Esophagus squamous epithelium (tissue), 5 donors: ENCODE results near the gene PIGT. TPM values are rescaled to one million over a fixed set of nuclear protein-coding genes. Genes with fewer than 3 reads are reported as not detected.
"Not testable (repeated sequence)": the region's sequence is repeated elsewhere in the genome, so short reads cannot be mapped to it uniquely, and the experiment has no call there.

Experiments used
- DNase-seq: peaks from one replicate; lab custom pipeline; 2025; lab: John Stamatoyannopoulos, UW
- H3K27ac ChIP-seq, 4 donors: fragments of 200-600 bp; sonication (generic); one replicate each; pipeline ENCODE4 v1.5.1; 2016 to 2019; ENCODE audit warnings: mild to moderate bottlenecking in 1 of 4
- H3K27me3 ChIP-seq, 4 donors: fragments of 200-600 bp; sonication (generic); 1 replicate in 3 of 4; 2 replicates in 1 of 4; pipeline versions ENCODE4 v1.5.1 to v1.6.0; 2017 to 2021; ENCODE audit warnings: antibody characterized with exemption in 1 of 4
- H3K36me3 ChIP-seq, 3 donors: fragments of 200-600 bp; sonication (generic); one replicate each; pipeline ENCODE4 v1.5.1; 2016 to 2019
- H3K4me1 ChIP-seq, 3 donors: fragments of 200-600 bp; sonication (generic); one replicate each; pipeline ENCODE4 v1.5.1; 2017 to 2019
- H3K4me3 ChIP-seq, 4 donors: fragments of 200-600 bp; sonication (generic); 1 replicate in 3 of 4; 2 replicates in 1 of 4; pipeline ENCODE4 v1.5.1; 2016 to 2019; ENCODE audit warnings: mild to moderate bottlenecking in 2 of 4, moderate library complexity in 1 of 4
- H3K9me3 ChIP-seq, 3 donors: fragments of 200-600 bp; sonication (generic); one replicate each; pipeline ENCODE4 v1.5.1; 2016 to 2019
- CTCF ChIP-seq, 6 experiments: fragments of 450-650 bp in 4 of 6; fragments of 200-600 bp in 2 of 6; sonication (generic) in 2 of 6; IDR thresholded peaks; one replicate each; pipeline ENCODE4 v1.5.1; 2016 to 2019; ENCODE audit warnings: antibody characterized with exemption in 6 of 6, mild to moderate bottlenecking in 4 of 6, moderate library complexity in 4 of 6
- POLR2A ChIP-seq, 4 donors: fragments of 450-650 bp; IDR thresholded peaks; one replicate each; pipeline ENCODE4 v1.6.1; 2017; ENCODE audit warnings: antibody characterized with exemption in 4 of 4, mild to moderate bottlenecking in 4 of 4, moderate library complexity in 3 of 4
- WGBS, 2 donors: methylation state at CpG; one replicate each; pipeline ENCODE4 v1.1.5; 2018; 5-methylcytosine and 5-hydroxymethylcytosine counted together
- intact Hi-C: fragments of 100-400 bp; cut with DNase I; formaldehyde crosslinking; loops from one replicate; pipeline ENCODE4 v1.15.0; 2022
- small RNA-seq, 4 donors: library from RNA; depleted of rRNA; stranded (forward); fragments of <200 nt; gene quantifications; one replicate each; pipeline ENCODE3, GENCODE V24; 2016
- total RNA-seq, 4 donors: library from RNA; depleted of rRNA; stranded (reverse); fragments of >200 nt; gene quantifications; one replicate each; pipeline ENCODE4 v1.1.0, GENCODE V29; 2016
- donor health status: DM: yes; HTN: yes; CAD: no.

PIGT gene
- total RNA-seq, 4 donors from 2014 or later: 38.6 to 48.1 (median 44.0) TPM

- Histone ChIP-seq H3K4me3 (peak overlapping the region; percentile 31 to 70 (median 52)), H3K36me3 (no peaks in the 10 kb centered on the region), H3K27ac (peak overlapping the region; percentile 54 to 77 (median 68)), H3K9me3 (no peaks in the 10 kb centered on the region), H3K27me3 (peaks cover 0 to 77% (median 3%) of the 10 kb centered on the region in 4 donors), H3K4me1 (peaks cover 17 to 22% (median 19%) of the 10 kb centered on the region in 3 donors)
- TF ChIP-seq POLR2A (IDR thresholded peaks at IDR 0.05) (no peak), CTCF (IDR thresholded peaks at IDR 0.05) (no peak)
- DNase-seq: no peak
- intact Hi-C loops: no loop called here
- WGBS, 2 donors: no CpG with 5 or more reads among the region's 50 CpGs
Measured at GRCh38 chr20:45470262-45470931, 54.5 kb downstream of the PIGT start.

GRCh38 chr20:45470937-45471336 lies 55.0 kb downstream of the PIGT start:
- no peaks in the 10 kb centered on the region for H3K9me3 ChIP-seq
- H3K27me3 ChIP-seq: peaks cover 0 to 77% (median 3%) of the 10 kb centered on the region in 4 donors
- peak overlapping the region; percentile 31 to 70 (median 52) for H3K4me3 ChIP-seq
- no peaks in the 10 kb centered on the region for H3K36me3 ChIP-seq
- no peak for DNase-seq
- H3K27ac ChIP-seq: peak overlapping the region; percentile 54 to 77 (median 68)
- peaks cover 17 to 22% (median 19%) of the 10 kb centered on the region in 3 donors for H3K4me1 ChIP-seq
- TF ChIP-seq CTCF (IDR thresholded peaks at IDR 0.05) (no peak), POLR2A (IDR thresholded peaks at IDR 0.05) (no peak)
- WGBS, 2 donors: 36 to 40% methylated on average over 9 to 10 of the region's 10 CpGs
- intact Hi-C loops: no loop called here

- H3K9me3 ChIP-seq, H3K4me3 ChIP-seq, DNase-seq, intact Hi-C loops, H3K27ac ChIP-seq, H3K36me3 ChIP-seq: not testable (repeated sequence)
- Histone ChIP-seq H3K4me1 (peaks cover 17 to 22% (median 19%) of the 10 kb centered on the region in 3 donors), H3K27me3 (peaks cover 0 to 76% (median 3%) of the 10 kb centered on the region in 4 donors)
- WGBS, 2 donors: 75 to 93% methylated on average over 3 of the region's 3 CpGs
Measured at GRCh38 chr20:45472286-45472685, 56.3 kb downstream of the PIGT start.

Small RNA genes lying within 50 kb of the gene (small RNA-seq; reads per million reads assigned to genes)
- 0 to 0.15 (median 0.14) reads per million in 4 donors for gene MIR6812

Other genes starting within 250 kb of the PIGT start
- 1,000 to 10,000 TPM in 3 of 4 donors, 10 to 100 TPM in 1; 14.1 to 2,947 (median 1,123) TPM for gene PI3, start 241.2 kb upstream of the PIGT start, total RNA-seq
- gene SEMG1, start 209.1 kb upstream of the PIGT start, total RNA-seq: not detected
- not detected for gene SEMG2, start 194.8 kb upstream of the PIGT start, total RNA-seq
- 1,000 to 10,000 TPM in 2 of 4 donors, 100 to 1,000 TPM in 2; 250 to 1,637 (median 1,024) TPM for gene SLPI, start 161.6 kb upstream of the PIGT start, total RNA-seq
- not detected for gene RBPJL, start 109.3 kb upstream of the PIGT start, total RNA-seq
- under 1 TPM in 2 of 4 donors, not detected in 2; 0.09 to 0.68 TPM for gene MATN4, start 107.8 kb upstream of the PIGT start, total RNA-seq
- 100 to 1,000 TPM in 3 of 4 donors, 10 to 100 TPM in 1; 88.1 to 174 (median 120) TPM for gene SDC4, start 67.7 kb upstream of the PIGT start, total RNA-seq
- 10 to 100 TPM; 22.3 to 32.4 (median 27.0) TPM for gene SYS1, start 53.0 kb upstream of the PIGT start, total RNA-seq
- gene TP53TG5, start 37.8 kb upstream of the PIGT start, total RNA-seq: not detected
- 10 to 100 TPM; 14.1 to 39.3 (median 32.2) TPM for gene DBNDD2, start 7.9 kb upstream of the PIGT start, total RNA-seq
- gene WFDC2, start 53.6 kb downstream of the PIGT start, total RNA-seq: 10 to 100 TPM in 1 of 4 donors, under 1 TPM in 1, not detected in 2; 0.99 to 37.7 TPM
- gene SPINT3, start 99.5 kb downstream of the PIGT start, total RNA-seq: not detected
- gene WFDC6, start 123.3 kb downstream of the PIGT start, total RNA-seq: not detected
- gene EPPIN, start 131.3 kb downstream of the PIGT start, total RNA-seq: not detected
- not detected for gene WFDC8, start 163.1 kb downstream of the PIGT start, total RNA-seq
- gene WFDC10A, start 213.6 kb downstream of the PIGT start, total RNA-seq: not detected
- not detected for gene WFDC9, start 215.1 kb downstream of the PIGT start, total RNA-seq